GM12892 (cell line): ENCODE data around the gene ARHGEF12.

Experiments used
- POLR2A ChIP-seq: IDR thresholded peaks from 2 replicates; pipeline ENCODE4 v1.6.1; 2011; ENCODE audit warnings: low read depth, low read length, control low read depth
- POLR2AphosphoS5 ChIP-seq: IDR thresholded peaks from 2 replicates; pipeline ENCODE4 v1.6.1; 2011; ENCODE audit warnings: low read depth, low read length, control low read depth
- TAF1 ChIP-seq: IDR thresholded peaks from 2 replicates; pipeline ENCODE4 v1.6.1; 2011; ENCODE audit warnings: low read depth, mild to moderate bottlenecking, control low read depth, low read length, borderline replicate concordance

DNA sequence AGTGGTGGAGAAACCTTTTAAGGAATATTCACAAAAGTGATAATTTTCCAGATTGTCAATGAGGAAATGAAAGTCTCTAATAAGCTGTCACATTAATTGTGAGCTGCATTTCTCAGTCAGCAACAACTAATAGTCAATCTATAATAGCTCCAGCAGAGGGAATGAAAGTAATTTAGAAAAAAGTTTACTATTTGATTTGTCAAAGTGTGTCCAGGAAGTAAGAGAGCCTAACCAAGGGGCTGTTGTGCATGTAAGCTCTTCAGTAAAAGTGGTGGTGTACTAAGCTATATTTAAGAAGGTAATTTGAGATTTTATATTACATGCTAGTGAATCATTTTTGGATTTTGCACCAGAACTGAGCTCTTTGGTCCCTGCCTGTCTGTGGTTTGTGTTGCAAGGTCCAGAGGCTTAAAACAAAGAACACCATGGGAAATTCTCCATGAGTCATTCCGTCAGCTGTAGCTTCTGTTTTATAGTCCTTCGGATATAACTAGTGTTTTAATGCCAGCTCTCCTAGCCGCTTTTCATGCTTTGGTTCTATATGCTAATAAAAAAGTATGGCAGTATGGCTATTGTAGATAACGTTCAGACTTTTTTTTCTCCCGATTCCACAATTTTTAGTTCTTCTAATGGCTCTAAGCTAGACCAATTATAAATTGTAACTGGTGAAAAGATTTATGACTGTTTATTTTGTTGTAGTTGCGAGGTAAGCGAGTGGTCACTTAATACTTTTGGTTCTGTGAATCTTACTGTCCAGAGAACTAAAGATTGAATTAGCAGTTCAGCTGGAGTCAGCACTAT is 64.6 kb downstream of the ARHGEF12 start:
- TF ChIP-seq POLR2A: no peak
- no peak for TF ChIP-seq POLR2AphosphoS5
- no peak for TF ChIP-seq TAF1
